Progenitor cell of endocrine pancreas (in vitro differentiated cells): ENCODE measurements around the gene FSTL5. TPM values are rescaled to one million over a fixed set of nuclear protein-coding genes. Genes with fewer than 3 reads are reported as not detected.
"Not testable (repeated sequence)": the region's sequence is repeated elsewhere in the genome, so short reads cannot be mapped to it uniquely, and the experiment has no call there.

Experiments used
- DNase-seq: peaks from one replicate; pipeline ENCODE4 v3.0.0; 2021; ENCODE audit warnings: low spot score; ENCODE audit not compliant: unreplicated experiment
- H3K27ac Mint-ChIP-seq: 2 replicates; pipeline ENCODE4 v1.8.0; 2021; ENCODE audit warnings: mild to moderate bottlenecking, moderate library complexity, mixed read lengths
- H3K27me3 Mint-ChIP-seq: 2 replicates; pipeline ENCODE4 v1.8.0; 2021; ENCODE audit warnings: mixed read lengths
- H3K36me3 Mint-ChIP-seq: 2 replicates; pipeline ENCODE4 v1.8.0; 2022; ENCODE audit warnings: mixed read lengths; ENCODE audit not compliant: insufficient read depth
- H3K4me1 Mint-ChIP-seq: 2 replicates; pipeline ENCODE4 v1.8.0; 2021; ENCODE audit warnings: low read depth, mixed read lengths
- H3K4me3 Mint-ChIP-seq: 2 replicates; pipeline ENCODE4 v1.8.0; 2021; ENCODE audit warnings: low read depth, mild to moderate bottlenecking, moderate library complexity, mixed read lengths
- H3K9me3 Mint-ChIP-seq: 2 replicates; pipeline ENCODE4 v1.8.0; 2021; ENCODE audit warnings: low read depth, mixed read lengths
- CTCF ChIP-seq: fragments of 200-600 bp; sonication (generic); IDR thresholded peaks from one replicate; pipeline ENCODE4 v1.5.0; 2021; ENCODE audit warnings: antibody characterized with exemption, mild to moderate bottlenecking; ENCODE audit not compliant: unreplicated experiment
- total RNA-seq: library from RNA; stranded (reverse); gene quantifications from 2 replicates; pipeline ENCODE4 v1.2.1, GENCODE V29; 2021

FSTL5 gene
- total RNA-seq, 1 donor from 2014 or later: 15.5 TPM

GRCh38 chr4:161760008-161760407 is 403.8 kb downstream of the FSTL5 start:
- no peak for TF ChIP-seq CTCF
- Mint-ChIP-seq H3K4me1 (no peaks in the 10 kb centered on the region), H3K27me3 (no peaks in the 10 kb centered on the region), H3K36me3 (no peaks in the 10 kb centered on the region), H3K4me3 (no peak overlapping the region), H3K9me3 (no peaks in the 10 kb centered on the region), H3K27ac (no peak overlapping the region)
- DNase-seq: no peak

DNA sequence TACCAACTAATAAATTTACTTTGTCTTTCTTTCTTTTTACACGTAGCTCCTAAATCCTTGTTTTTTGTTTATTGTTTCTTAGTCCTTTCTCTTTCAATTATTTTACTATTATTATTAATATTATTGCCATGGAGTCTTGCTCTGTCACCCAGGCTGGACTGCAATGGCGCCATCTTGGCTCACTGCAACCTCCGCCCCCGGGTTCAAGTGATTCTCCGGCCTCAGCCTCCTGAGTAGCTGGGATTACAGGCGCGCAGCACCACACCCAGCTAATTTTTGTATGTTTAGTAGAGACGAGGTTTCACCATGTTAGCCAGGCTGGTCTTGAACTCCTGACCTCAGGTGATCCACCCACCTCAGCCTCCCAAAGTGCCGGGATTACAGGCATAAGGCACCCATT is 405.4 kb downstream of the FSTL5 start:
- H3K27me3 Mint-ChIP-seq, H3K27ac Mint-ChIP-seq, H3K4me3 Mint-ChIP-seq, H3K36me3 Mint-ChIP-seq, DNase-seq, H3K9me3 Mint-ChIP-seq, H3K4me1 Mint-ChIP-seq: not testable (repeated sequence)

GRCh38 chr4:161728929-161729328 is 434.9 kb downstream of the FSTL5 start:
- Mint-ChIP-seq H3K4me3 (no peak overlapping the region), H3K4me1 (no peaks in the 10 kb centered on the region), H3K36me3 (no peaks in the 10 kb centered on the region), H3K9me3 (peaks cover 3% of the 10 kb centered on the region), H3K27me3 (no peaks in the 10 kb centered on the region), H3K27ac (no peak overlapping the region)
- no peak for DNase-seq
- TF ChIP-seq CTCF: no peak

GRCh38 chr4:161721947-161722346 is 441.9 kb downstream of the FSTL5 start:
- Mint-ChIP-seq H3K27me3 (no peaks in the 10 kb centered on the region), H3K4me1 (peaks cover 5% of the 10 kb centered on the region), H3K4me3 (no peak overlapping the region), H3K27ac (no peak overlapping the region), H3K9me3 (peaks cover 6% of the 10 kb centered on the region), H3K36me3 (no peaks in the 10 kb centered on the region)
- DNase-seq: no peak
- no peak for TF ChIP-seq CTCF

- no peak for TF ChIP-seq CTCF
- H3K4me3 Mint-ChIP-seq: no peak overlapping the region
- no peaks in the 10 kb centered on the region for H3K27me3 Mint-ChIP-seq
- H3K4me1 Mint-ChIP-seq: peaks cover 18% of the 10 kb centered on the region
- H3K36me3 Mint-ChIP-seq: no peaks in the 10 kb centered on the region
- DNase-seq: no peak
- H3K27ac Mint-ChIP-seq: no peak overlapping the region
- peaks cover 10% of the 10 kb centered on the region for H3K9me3 Mint-ChIP-seq
Observed at GRCh38 chr4:161717084-161717483, 446.7 kb downstream of the FSTL5 start.

DNA sequence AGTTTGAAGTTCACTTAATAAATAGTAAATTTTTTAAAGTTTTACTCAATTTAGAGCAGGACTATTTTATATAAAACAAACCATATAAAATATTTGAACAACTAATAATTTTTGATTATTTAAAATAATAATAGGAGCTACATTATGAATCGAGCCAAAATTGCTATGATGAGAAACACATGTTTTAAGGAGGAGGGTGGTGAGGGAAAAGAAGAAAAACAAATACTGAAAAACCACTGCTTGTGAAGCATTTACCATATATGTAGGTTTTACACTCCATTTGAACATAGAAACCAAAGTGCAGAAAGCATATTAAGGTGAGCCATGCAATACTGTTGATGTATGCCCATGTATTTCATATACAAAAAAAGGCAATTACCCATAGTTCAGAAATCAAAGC is 448.9 kb downstream of the FSTL5 start:
- DNase-seq: no peak
- peaks cover 18% of the 10 kb centered on the region for H3K4me1 Mint-ChIP-seq
- H3K4me3 Mint-ChIP-seq: no peak overlapping the region
- no peaks in the 10 kb centered on the region for H3K27me3 Mint-ChIP-seq
- no peaks in the 10 kb centered on the region for H3K36me3 Mint-ChIP-seq
- peaks cover 10% of the 10 kb centered on the region for H3K9me3 Mint-ChIP-seq
- no peak overlapping the region for H3K27ac Mint-ChIP-seq
- no peak for TF ChIP-seq CTCF
